ENCODE measurements around the gene PRICKLE3.

DNA sequence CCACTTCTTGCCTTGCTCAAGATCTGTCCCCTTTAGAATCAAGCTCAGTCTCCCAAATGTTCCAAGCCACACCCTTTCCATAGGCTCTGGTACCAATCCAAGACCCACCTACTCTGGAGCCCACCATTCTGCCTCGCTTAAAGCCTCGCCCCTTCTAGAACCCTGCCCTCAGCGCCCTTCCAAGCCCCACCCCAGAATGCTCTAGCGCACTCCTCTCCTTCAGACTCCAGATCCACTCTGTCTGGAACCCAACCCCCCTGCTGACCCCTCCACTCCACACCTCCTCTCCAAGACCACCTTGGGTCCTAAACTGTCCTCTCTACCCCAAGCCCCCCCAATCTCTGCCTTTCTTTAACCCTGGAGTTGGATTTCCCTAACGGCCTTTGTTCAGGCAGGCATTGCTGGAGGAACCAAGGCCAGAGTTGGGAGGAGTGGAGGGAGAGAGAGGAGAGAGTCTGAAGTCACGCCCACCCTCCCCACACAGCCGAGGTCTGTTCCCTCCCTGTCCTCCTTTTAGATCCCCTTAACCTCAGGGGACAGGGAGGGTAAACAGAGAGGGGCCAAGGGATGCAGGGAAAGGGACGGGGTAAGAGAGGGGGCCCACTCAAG, 2.4 kb upstream of the PRICKLE3 start:
- TF ChIP-seq, protein P1, sequence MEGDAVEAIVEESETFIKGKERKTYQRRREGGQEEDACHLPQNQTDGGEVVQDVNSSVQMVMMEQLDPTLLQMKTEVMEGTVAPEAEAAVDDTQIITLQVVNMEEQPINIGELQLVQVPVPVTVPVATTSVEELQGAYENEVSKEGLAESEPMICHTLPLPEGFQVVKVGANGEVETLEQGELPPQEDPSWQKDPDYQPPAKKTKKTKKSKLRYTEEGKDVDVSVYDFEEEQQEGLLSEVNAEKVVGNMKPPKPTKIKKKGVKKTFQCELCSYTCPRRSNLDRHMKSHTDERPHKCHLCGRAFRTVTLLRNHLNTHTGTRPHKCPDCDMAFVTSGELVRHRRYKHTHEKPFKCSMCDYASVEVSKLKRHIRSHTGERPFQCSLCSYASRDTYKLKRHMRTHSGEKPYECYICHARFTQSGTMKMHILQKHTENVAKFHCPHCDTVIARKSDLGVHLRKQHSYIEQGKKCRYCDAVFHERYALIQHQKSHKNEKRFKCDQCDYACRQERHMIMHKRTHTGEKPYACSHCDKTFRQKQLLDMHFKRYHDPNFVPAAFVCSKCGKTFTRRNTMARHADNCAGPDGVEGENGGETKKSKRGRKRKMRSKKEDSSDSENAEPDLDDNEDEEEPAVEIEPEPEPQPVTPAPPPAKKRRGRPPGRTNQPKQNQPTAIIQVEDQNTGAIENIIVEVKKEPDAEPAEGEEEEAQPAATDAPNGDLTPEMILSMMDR (IDR thresholded peaks at IDR 0.05; ENCODE audit: low read length), result no peak
- TF ChIP-seq EZH2 (IDR thresholded peaks at IDR 0.05; ENCODE audit: borderline replicate concordance, low read length), result no peak

Data from OCI-LY1 (cell line).